ENCODE measurements around the gene S100B. TPM values are rescaled to one million over a fixed set of nuclear protein-coding genes. Genes with fewer than 3 reads are reported as not detected.
A peak's percentile ranks its signal among the peaks of the same experiment; 100 is the strongest.
"Not testable (repeated sequence)": the region's sequence is repeated elsewhere in the genome, so short reads cannot be mapped to it uniquely, and the experiment has no call there.

S100B gene
- total RNA-seq, 1 donor from 2014 or later, result 1,180 TPM

GRCh38 chr21:46633566-46633965, 28.7 kb upstream of the S100B start:
- no peak for DNase-seq (ENCODE audit: low spot score)
- no peak for ATAC-seq
- intact Hi-C loops (cut with DNase I), result no loop called here

- intact Hi-C loops (cut with DNase I); ATAC-seq; DNase-seq (ENCODE audit: low spot score): not testable (repeated sequence)
Measured at GRCh38 chr21:46630915-46631314, 26.0 kb upstream of the S100B start.

- DNase-seq (ENCODE audit: low spot score) (no peak), ATAC-seq (no peak)
- intact Hi-C loops (cut with DNase I), result no loop called here
Measured at GRCh38 chr21:46628868-46629267, 24.0 kb upstream of the S100B start.

- DNase-seq (ENCODE audit: low spot score), result no peak
- ATAC-seq, result no peak
- intact Hi-C loops (cut with DNase I), result no loop called here
Measured at GRCh38 chr21:46627726-46628125, 22.8 kb upstream of the S100B start.

- ATAC-seq, result no peak
- intact Hi-C loops (cut with DNase I), result no loop called here
- DNase-seq (ENCODE audit: low spot score), result no peak
Measured at GRCh38 chr21:46626975-46627501, 22.2 kb upstream of the S100B start.

GRCh38 chr21:46626536-46626935, 21.7 kb upstream of the S100B start:
- no peak for DNase-seq (ENCODE audit: low spot score)
- intact Hi-C loops (cut with DNase I), result no loop called here
- no peak for ATAC-seq

- ATAC-seq (no peak), DNase-seq (ENCODE audit: low spot score) (no peak)
- intact Hi-C loops (cut with DNase I), result no loop called here
Measured at GRCh38 chr21:46625759-46626158, 20.9 kb upstream of the S100B start.

- DNase-seq (ENCODE audit: low spot score) (no peak), ATAC-seq (no peak)
- intact Hi-C loops (cut with DNase I), result no loop called here
Measured at GRCh38 chr21:46624050-46624449, 19.2 kb upstream of the S100B start.

GRCh38 chr21:46622226-46622625, 17.3 kb upstream of the S100B start:
- peak; percentile 72 for DNase-seq (ENCODE audit: low spot score)
- intact Hi-C loops (cut with DNase I), result no loop called here
- peak; percentile 94 for ATAC-seq

GRCh38 chr21:46621457-46622182, 16.7 kb upstream of the S100B start:
- DNase-seq (ENCODE audit: low spot score) (peak; percentile 73), ATAC-seq (peak; percentile 78)
- intact Hi-C loops (cut with DNase I), result no loop called here

- ATAC-seq (no peak), DNase-seq (ENCODE audit: low spot score) (no peak)
- intact Hi-C loops (cut with DNase I), result no loop called here
Measured at GRCh38 chr21:46620846-46621245, 16.0 kb upstream of the S100B start.

GRCh38 chr21:46619846-46620245, 15.0 kb upstream of the S100B start:
- DNase-seq (ENCODE audit: low spot score) (no peak), ATAC-seq (no peak)
- intact Hi-C loops (cut with DNase I), result no loop called here

- ATAC-seq, result no peak
- no peak for DNase-seq (ENCODE audit: low spot score)
- intact Hi-C loops (cut with DNase I), result no loop called here
Measured at GRCh38 chr21:46618738-46619379, 14.0 kb upstream of the S100B start.

- intact Hi-C loops (cut with DNase I), result no loop called here
- DNase-seq (ENCODE audit: low spot score) (no peak), ATAC-seq (no peak)
Measured at GRCh38 chr21:46617267-46618051, 12.6 kb upstream of the S100B start.

- intact Hi-C loops (cut with DNase I), result no loop called here
- ATAC-seq, result no peak
Measured at GRCh38 chr21:46616656-46617055, 11.8 kb upstream of the S100B start.

GRCh38 chr21:46616050-46616449, 11.2 kb upstream of the S100B start:
- no peak for DNase-seq (ENCODE audit: low spot score)
- intact Hi-C loops (cut with DNase I), result no loop called here
- ATAC-seq, result no peak

More at GRCh38 chr21:46616656-46617055, 11.8 kb upstream of the S100B start:
- no peak for DNase-seq (ENCODE audit: low spot score)

- DNase-seq (ENCODE audit: low spot score) (no peak), ATAC-seq (no peak)
- intact Hi-C loops (cut with DNase I), result no loop called here
Measured at GRCh38 chr21:46613391-46613790, 8.5 kb upstream of the S100B start.

GRCh38 chr21:46610018-46610701, 5.3 kb upstream of the S100B start:
- intact Hi-C loops (cut with DNase I), result no loop called here
- DNase-seq (ENCODE audit: low spot score) (no peak), ATAC-seq (no peak)

GRCh38 chr21:46608672-46609111, 3.8 kb upstream of the S100B start:
- intact Hi-C loops (cut with DNase I), result no loop called here
- DNase-seq (ENCODE audit: low spot score), result no peak
- no peak for ATAC-seq
